Measurements from ENCODE around the gene PXDN. TPM values are rescaled to one million over a fixed set of nuclear protein-coding genes. Genes with fewer than 3 reads are reported as not detected.
A peak's percentile ranks its signal among the peaks of the same experiment; 100 is the strongest.
"Not testable (repeated sequence)": the region's sequence is repeated elsewhere in the genome, so short reads cannot be mapped to it uniquely, and the experiment has no call there.

The PXDN gene
- total RNA-seq, 1 donor from 2014 or later = 459 TPM

- no peaks in the 10 kb centered on the region for H3K27me3 Mint-ChIP-seq (ENCODE audit: unreplicated experiment)
- peak overlapping the region; percentile 63 for H3K4me3 Mint-ChIP-seq (ENCODE audit: unreplicated experiment)
- H3K9me3 Mint-ChIP-seq (ENCODE audit: unreplicated experiment) = peaks cover 4% of the 10 kb centered on the region
- peaks cover 6% of the 10 kb centered on the region for H3K36me3 Mint-ChIP-seq (ENCODE audit: unreplicated experiment)
- H3K27ac Mint-ChIP-seq (ENCODE audit: unreplicated experiment) = peak overlapping the region; percentile 99
- peaks cover 64% of the 10 kb centered on the region for H3K4me1 Mint-ChIP-seq (ENCODE audit: unreplicated experiment)
- no peak for TF ChIP-seq CTCF (IDR thresholded peaks at IDR 0.05)
- DNase-seq (ENCODE audit: extremely low spot score, unreplicated experiment) = peak; percentile 85
Observed at GRCh38 chr2:1727101-1727771, 17.1 kb downstream of the PXDN start.

GRCh38 chr2:1726558-1726957 lies 17.8 kb downstream of the PXDN start:
- H3K9me3 Mint-ChIP-seq (ENCODE audit: unreplicated experiment) = peaks cover 4% of the 10 kb centered on the region
- DNase-seq (ENCODE audit: extremely low spot score, unreplicated experiment) = no peak
- peaks cover 6% of the 10 kb centered on the region for H3K36me3 Mint-ChIP-seq (ENCODE audit: unreplicated experiment)
- H3K4me3 Mint-ChIP-seq (ENCODE audit: unreplicated experiment) = peak overlapping the region; percentile 63
- peak overlapping the region; percentile 99 for H3K27ac Mint-ChIP-seq (ENCODE audit: unreplicated experiment)
- peaks cover 58% of the 10 kb centered on the region for H3K4me1 Mint-ChIP-seq (ENCODE audit: unreplicated experiment)
- no peak for TF ChIP-seq CTCF (IDR thresholded peaks at IDR 0.05)
- H3K27me3 Mint-ChIP-seq (ENCODE audit: unreplicated experiment) = no peaks in the 10 kb centered on the region

- not testable (repeated sequence) for H3K27me3 Mint-ChIP-seq (ENCODE audit: unreplicated experiment); H3K9me3 Mint-ChIP-seq (ENCODE audit: unreplicated experiment); H3K27ac Mint-ChIP-seq (ENCODE audit: unreplicated experiment); H3K36me3 Mint-ChIP-seq (ENCODE audit: unreplicated experiment); DNase-seq (ENCODE audit: extremely low spot score, unreplicated experiment); H3K4me3 Mint-ChIP-seq (ENCODE audit: unreplicated experiment)
- H3K4me1 Mint-ChIP-seq (ENCODE audit: unreplicated experiment) = peaks cover 53% of the 10 kb centered on the region
Observed at GRCh38 chr2:1724351-1724750, 20.0 kb downstream of the PXDN start.

GRCh38 chr2:1723397-1724042 lies 20.8 kb downstream of the PXDN start:
- no peak overlapping the region for H3K27ac Mint-ChIP-seq (ENCODE audit: unreplicated experiment)
- H3K4me3 Mint-ChIP-seq (ENCODE audit: unreplicated experiment) = no peak overlapping the region
- no peak for DNase-seq (ENCODE audit: extremely low spot score, unreplicated experiment)
- H3K4me1 Mint-ChIP-seq (ENCODE audit: unreplicated experiment) = peaks cover 47% of the 10 kb centered on the region
- no peaks in the 10 kb centered on the region for H3K27me3 Mint-ChIP-seq (ENCODE audit: unreplicated experiment)
- H3K9me3 Mint-ChIP-seq (ENCODE audit: unreplicated experiment) = peaks cover 4% of the 10 kb centered on the region
- TF ChIP-seq CTCF (IDR thresholded peaks at IDR 0.05) = no peak
- H3K36me3 Mint-ChIP-seq (ENCODE audit: unreplicated experiment) = peaks cover 6% of the 10 kb centered on the region

- H3K27me3 Mint-ChIP-seq (ENCODE audit: unreplicated experiment) = no peaks in the 10 kb centered on the region
- peaks cover 6% of the 10 kb centered on the region for H3K36me3 Mint-ChIP-seq (ENCODE audit: unreplicated experiment)
- peaks cover 4% of the 10 kb centered on the region for H3K9me3 Mint-ChIP-seq (ENCODE audit: unreplicated experiment)
- H3K4me1 Mint-ChIP-seq (ENCODE audit: unreplicated experiment) = peaks cover 46% of the 10 kb centered on the region
- TF ChIP-seq CTCF (IDR thresholded peaks at IDR 0.05) = no peak
- DNase-seq (ENCODE audit: extremely low spot score, unreplicated experiment) = peak; percentile 19
- H3K4me3 Mint-ChIP-seq (ENCODE audit: unreplicated experiment) = no peak overlapping the region
- no peak overlapping the region for H3K27ac Mint-ChIP-seq (ENCODE audit: unreplicated experiment)
Observed at GRCh38 chr2:1722692-1723091, 21.6 kb downstream of the PXDN start.

Data from osteocyte (in vitro differentiated cells).